ENCODE data around the gene VPS11.

- TF ChIP-seq, protein P1, sequence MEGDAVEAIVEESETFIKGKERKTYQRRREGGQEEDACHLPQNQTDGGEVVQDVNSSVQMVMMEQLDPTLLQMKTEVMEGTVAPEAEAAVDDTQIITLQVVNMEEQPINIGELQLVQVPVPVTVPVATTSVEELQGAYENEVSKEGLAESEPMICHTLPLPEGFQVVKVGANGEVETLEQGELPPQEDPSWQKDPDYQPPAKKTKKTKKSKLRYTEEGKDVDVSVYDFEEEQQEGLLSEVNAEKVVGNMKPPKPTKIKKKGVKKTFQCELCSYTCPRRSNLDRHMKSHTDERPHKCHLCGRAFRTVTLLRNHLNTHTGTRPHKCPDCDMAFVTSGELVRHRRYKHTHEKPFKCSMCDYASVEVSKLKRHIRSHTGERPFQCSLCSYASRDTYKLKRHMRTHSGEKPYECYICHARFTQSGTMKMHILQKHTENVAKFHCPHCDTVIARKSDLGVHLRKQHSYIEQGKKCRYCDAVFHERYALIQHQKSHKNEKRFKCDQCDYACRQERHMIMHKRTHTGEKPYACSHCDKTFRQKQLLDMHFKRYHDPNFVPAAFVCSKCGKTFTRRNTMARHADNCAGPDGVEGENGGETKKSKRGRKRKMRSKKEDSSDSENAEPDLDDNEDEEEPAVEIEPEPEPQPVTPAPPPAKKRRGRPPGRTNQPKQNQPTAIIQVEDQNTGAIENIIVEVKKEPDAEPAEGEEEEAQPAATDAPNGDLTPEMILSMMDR (conservative IDR thresholded peaks at IDR 0.05; ENCODE audit: low read depth in 2 of 2): no peak
- TF ChIP-seq POLR2AphosphoS5 (IDR thresholded peaks at IDR 0.05; ENCODE audit: low read depth) (no peak), REST (IDR thresholded peaks at IDR 0.05; ENCODE audit: unreplicated experiment) (no peak), EZH2phosphoT487 (IDR thresholded peaks at IDR 0.05; ENCODE audit: unreplicated experiment) (no peak), EZH2 (IDR thresholded peaks at IDR 0.05; ENCODE audit: low read depth, unreplicated experiment) (no peak), CREB1 (CRISPR knock-in tag; IDR thresholded peaks at IDR 0.05; ENCODE audit: low read depth) (no peak), JUNB (IDR thresholded peaks at IDR 0.05; ENCODE audit: unreplicated experiment) (no peak), ZNF114 (CRISPR knock-in tag; IDR thresholded peaks at IDR 0.05) (no peak)
- TF ChIP-seq, protein P2, sequence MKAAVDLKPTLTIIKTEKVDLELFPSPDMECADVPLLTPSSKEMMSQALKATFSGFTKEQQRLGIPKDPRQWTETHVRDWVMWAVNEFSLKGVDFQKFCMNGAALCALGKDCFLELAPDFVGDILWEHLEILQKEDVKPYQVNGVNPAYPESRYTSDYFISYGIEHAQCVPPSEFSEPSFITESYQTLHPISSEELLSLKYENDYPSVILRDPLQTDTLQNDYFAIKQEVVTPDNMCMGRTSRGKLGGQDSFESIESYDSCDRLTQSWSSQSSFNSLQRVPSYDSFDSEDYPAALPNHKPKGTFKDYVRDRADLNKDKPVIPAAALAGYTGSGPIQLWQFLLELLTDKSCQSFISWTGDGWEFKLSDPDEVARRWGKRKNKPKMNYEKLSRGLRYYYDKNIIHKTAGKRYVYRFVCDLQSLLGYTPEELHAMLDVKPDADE (IDR thresholded peaks at IDR 0.05): no peak
These were observed 35.7 kb upstream of the VPS11 start for GRCh38 chr11:119031912-119032280.

All from GM23338 (cell line).